HepG2 (cell line): Measurements from ENCODE around the gene DPH1. TPM values are rescaled to one million over a fixed set of nuclear protein-coding genes. Genes with fewer than 3 reads are reported as not detected.

Source experiments
- BHLHE40 ChIP-seq: IDR thresholded peaks from 2 replicates; pipeline ENCODE4 v1.6.1; 2011; ENCODE audit warnings: low read length, improper control_type of control experiment
- CCDC6 ChIP-seq: sonication (generic); formaldehyde crosslinking; IDR thresholded peaks from 2 replicates; pipeline ENCODE4 v1.8.1; 2022; ENCODE audit warnings: mild to moderate bottlenecking, missing genetic modification reagents, moderate library complexity
- ETV5 ChIP-seq: IDR thresholded peaks from 2 replicates; pipeline ENCODE4 v1.6.1; 2018; ENCODE audit warnings: missing biosample characterization, missing genetic modification reagents, inconsistent platforms, borderline replicate concordance
- GABPA ChIP-seq, 2 experiments: IDR thresholded peaks; 2 replicates each; pipeline ENCODE4 v1.6.1; 2011 to 2016; ENCODE audit warnings: low read depth in 2 of 2, low read length in 1 of 2, missing biosample characterization in 1 of 2, missing genetic modification characterization in 1 of 2
- IKZF1 ChIP-seq: fragments of 450-650 bp; IDR thresholded peaks from 2 replicates; pipeline ENCODE4 v1.7.1; 2016
- JDP2 ChIP-seq: sonication (generic); formaldehyde crosslinking; IDR thresholded peaks from 2 replicates; pipeline ENCODE4 v1.8.1; 2022; ENCODE audit warnings: missing genetic modification reagents, borderline replicate concordance
- JUND ChIP-seq: sonication (generic); formaldehyde crosslinking; IDR thresholded peaks from 2 replicates; pipeline ENCODE4 v1.8.0; 2022; ENCODE audit warnings: mild to moderate bottlenecking, missing genetic modification reagents
- KMT2A ChIP-seq: sonication (generic); formaldehyde crosslinking; IDR thresholded peaks from 2 replicates; pipeline ENCODE4 v1.4.0; 2020; ENCODE audit warnings: missing genetic modification reagents
- MXD4 ChIP-seq: IDR thresholded peaks from 2 replicates; pipeline ENCODE4 v1.6.1; 2016; ENCODE audit warnings: mild to moderate bottlenecking, missing biosample characterization, missing genetic modification reagents
- MZF1 ChIP-seq: sonication (generic); formaldehyde crosslinking; IDR thresholded peaks from 2 replicates; pipeline ENCODE4 v1.8.1; 2023; ENCODE audit warnings: mild to moderate bottlenecking, missing genetic modification reagents, borderline replicate concordance
- RFX3 ChIP-seq: IDR thresholded peaks from 2 replicates; pipeline ENCODE4 v1.6.1; 2016; ENCODE audit warnings: missing biosample characterization, missing genetic modification reagents
- SRSF4 ChIP-seq: fragments of 200-400 bp; formaldehyde crosslinking; IDR thresholded peaks from one replicate; pipeline ENCODE4 v1.6.1; 2018; ENCODE audit warnings: mild to moderate bottlenecking, low read depth, low read length, moderate library complexity; ENCODE audit not compliant: poor library complexity, severe bottlenecking
- ZBTB3 ChIP-seq: sonication (generic); formaldehyde crosslinking; IDR thresholded peaks from 2 replicates; pipeline ENCODE4 v1.4.0; 2020; ENCODE audit warnings: low read depth, mild to moderate bottlenecking, moderate library complexity, missing genetic modification reagents, borderline replicate concordance
- ZNF121 ChIP-seq: sonication (generic); formaldehyde crosslinking; IDR thresholded peaks from 2 replicates; pipeline ENCODE4 v1.5.0; 2020; ENCODE audit warnings: mild to moderate bottlenecking, missing genetic modification reagents
- ZNF484 ChIP-seq: sonication (generic); formaldehyde crosslinking; IDR thresholded peaks from 2 replicates; pipeline ENCODE4 v1.5.1; 2020; ENCODE audit warnings: mild to moderate bottlenecking, low read depth, missing genetic modification reagents, borderline replicate concordance
- ZNF605 ChIP-seq: sonication (generic); formaldehyde crosslinking; IDR thresholded peaks from 2 replicates; pipeline ENCODE4 v1.8.0; 2022; ENCODE audit warnings: mild to moderate bottlenecking, missing genetic modification reagents
- ZNF660 ChIP-seq: sonication (generic); formaldehyde crosslinking; IDR thresholded peaks from 2 replicates; pipeline ENCODE4 v1.5.1; 2020; ENCODE audit warnings: mild to moderate bottlenecking, low read depth, missing genetic modification reagents, borderline replicate concordance
- ZNF816 ChIP-seq: sonication (generic); formaldehyde crosslinking; IDR thresholded peaks from 2 replicates; pipeline ENCODE4 v1.8.0; 2022; ENCODE audit warnings: missing genetic modification reagents, mild to moderate bottlenecking, borderline replicate concordance
- polyA plus RNA-seq, 8 experiments: library from polyadenylated mRNA; depleted of rRNA in 3 of 8; stranded (reverse) in 7 of 8; unstranded in 1 of 8; fragments of >200 nt; fragmentation: Illumina TruSeq in 4 of 8; extraction: Trizol in 4 of 8; gene quantifications; 2 replicates each; pipeline versions ENCODE4 v1.2.1 to v1.2.3, GENCODE V29; 2011 to 2016; ENCODE audit warnings: low read depth in 4 of 8, missing spikeins in 1 of 8, mixed read lengths in 1 of 8; ENCODE audit not compliant: insufficient read depth in 1 of 8
- total RNA-seq, 5 experiments: library from RNA; depleted of rRNA; stranded (reverse); fragments of >200 nt; fragmentation: Illumina TruSeq; extraction: Trizol; gene quantifications; 2 replicates each; pipeline ENCODE4 v1.2.3, GENCODE V29; 2016; ENCODE audit warnings: low read depth in 1 of 5
- TF ChIP-seq, protein P1 (sequence below): sonication (generic); formaldehyde crosslinking; IDR thresholded peaks from 2 replicates; pipeline ENCODE4 v1.5.1; 2020; ENCODE audit warnings: mild to moderate bottlenecking, missing genetic modification reagents
- TF ChIP-seq, protein P2 (sequence below): IDR thresholded peaks from 2 replicates; pipeline ENCODE4 v1.6.1; 2016
- TF ChIP-seq, protein P3 (sequence below): IDR thresholded peaks from 2 replicates; pipeline ENCODE4 v1.4.0; 2020; ENCODE audit warnings: mild to moderate bottlenecking, missing genetic modification reagents

Gene DPH1
- total and polyA plus RNA-seq, 2 of the 13 experiments (the other 11 are each of a cell fraction or from before 2014, with no cell fraction given): 25.3 to 42.8 TPM

DNA sequence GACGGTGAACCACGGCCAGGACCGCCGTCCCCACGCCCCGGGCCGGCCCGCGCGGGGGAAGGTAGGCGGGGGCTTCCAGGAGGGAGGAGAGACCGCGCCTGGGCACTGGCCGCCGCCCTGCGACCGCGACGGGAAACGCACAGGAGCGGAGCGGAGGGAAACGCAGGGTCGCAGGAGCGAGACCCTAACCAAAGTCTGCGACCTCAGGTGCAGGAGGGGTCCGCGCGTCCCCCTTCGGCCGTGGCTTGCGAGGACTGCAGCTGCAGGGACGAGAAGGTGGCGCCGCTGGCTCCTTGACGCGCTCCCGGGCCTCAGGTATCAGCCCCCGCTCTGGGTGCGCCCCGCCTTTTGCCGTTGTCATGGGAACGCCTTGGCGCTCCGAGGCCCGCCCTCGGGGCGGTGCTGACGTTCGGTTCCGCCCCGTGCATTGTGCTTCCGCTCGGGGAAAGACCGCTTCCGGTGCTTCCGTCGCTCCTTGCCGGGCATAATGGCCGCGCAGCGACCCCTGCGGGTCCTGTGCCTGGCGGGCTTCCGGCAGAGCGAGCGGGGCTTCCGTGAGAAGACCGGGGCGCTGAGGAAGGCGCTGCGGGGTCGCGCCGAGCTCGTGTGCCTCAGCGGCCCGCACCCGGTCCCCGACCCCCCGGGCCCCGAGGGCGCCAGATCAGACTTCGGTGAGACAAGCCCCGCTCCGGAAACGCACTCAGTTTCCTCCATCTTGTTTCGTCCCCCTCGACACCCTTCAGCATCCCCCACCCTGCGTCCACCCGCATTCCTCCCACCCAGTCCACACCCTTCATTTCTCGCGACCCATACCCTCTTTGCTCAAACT lies 11.8 kb downstream of the DPH1 start, which contains the start of gene OVCA2 (continued):
- no peak for TF ChIP-seq SRSF4
- no peak for TF ChIP-seq ZNF660 (CRISPR knock-in tag)
- peak; percentile 99 for TF ChIP-seq GABPA (IDR thresholded peaks at IDR 0.05; ENCODE audit: low read depth, low read length)
- TF ChIP-seq GABPA (CRISPR knock-in tag; IDR thresholded peaks at IDR 0.05; ENCODE audit: low read depth): peak; percentile 94
- TF ChIP-seq CCDC6 (CRISPR knock-in tag): peak; percentile 56; the same call in 1 of the 2 replicates
- no peak for TF ChIP-seq MZF1
- no peak for TF ChIP-seq MXD4 (CRISPR knock-in tag)
- TF ChIP-seq, protein P1, sequence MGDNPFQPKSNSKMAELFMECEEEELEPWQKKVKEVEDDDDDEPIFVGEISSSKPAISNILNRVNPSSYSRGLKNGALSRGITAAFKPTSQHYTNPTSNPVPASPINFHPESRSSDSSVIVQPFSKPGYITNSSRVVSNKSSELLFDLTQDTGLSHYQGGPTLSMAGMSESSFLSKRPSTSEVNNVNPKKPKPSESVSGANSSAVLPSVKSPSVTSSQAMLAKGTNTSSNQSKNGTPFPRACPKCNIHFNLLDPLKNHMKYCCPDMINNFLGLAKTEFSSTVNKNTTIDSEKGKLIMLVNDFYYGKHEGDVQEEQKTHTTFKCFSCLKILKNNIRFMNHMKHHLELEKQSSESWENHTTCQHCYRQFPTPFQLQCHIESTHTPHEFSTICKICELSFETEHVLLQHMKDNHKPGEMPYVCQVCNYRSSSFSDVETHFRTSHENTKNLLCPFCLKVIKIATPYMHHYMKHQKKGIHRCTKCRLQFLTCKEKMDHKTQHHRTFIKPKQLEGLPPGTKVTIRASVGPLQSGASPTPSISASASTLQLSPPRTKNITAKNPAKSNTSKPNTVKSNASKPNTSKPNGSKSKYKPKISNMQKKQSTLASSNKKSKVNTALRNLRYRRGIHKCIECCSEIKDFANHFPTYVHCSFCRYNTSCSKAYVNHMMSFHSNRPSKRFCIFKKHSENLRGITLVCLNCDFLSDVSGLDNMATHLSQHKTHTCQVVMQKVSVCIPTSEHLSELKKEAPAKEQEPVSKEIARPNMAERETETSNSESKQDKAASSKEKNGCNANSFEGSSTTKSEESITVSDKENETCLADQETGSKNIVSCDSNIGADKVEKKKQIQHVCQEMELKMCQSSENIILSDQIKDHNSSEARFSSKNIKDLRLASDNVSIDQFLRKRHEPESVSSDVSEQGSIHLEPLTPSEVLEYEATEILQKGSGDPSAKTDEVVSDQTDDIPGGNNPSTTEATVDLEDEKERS (CRISPR knock-in tag): no peak
- TF ChIP-seq, protein P2, sequence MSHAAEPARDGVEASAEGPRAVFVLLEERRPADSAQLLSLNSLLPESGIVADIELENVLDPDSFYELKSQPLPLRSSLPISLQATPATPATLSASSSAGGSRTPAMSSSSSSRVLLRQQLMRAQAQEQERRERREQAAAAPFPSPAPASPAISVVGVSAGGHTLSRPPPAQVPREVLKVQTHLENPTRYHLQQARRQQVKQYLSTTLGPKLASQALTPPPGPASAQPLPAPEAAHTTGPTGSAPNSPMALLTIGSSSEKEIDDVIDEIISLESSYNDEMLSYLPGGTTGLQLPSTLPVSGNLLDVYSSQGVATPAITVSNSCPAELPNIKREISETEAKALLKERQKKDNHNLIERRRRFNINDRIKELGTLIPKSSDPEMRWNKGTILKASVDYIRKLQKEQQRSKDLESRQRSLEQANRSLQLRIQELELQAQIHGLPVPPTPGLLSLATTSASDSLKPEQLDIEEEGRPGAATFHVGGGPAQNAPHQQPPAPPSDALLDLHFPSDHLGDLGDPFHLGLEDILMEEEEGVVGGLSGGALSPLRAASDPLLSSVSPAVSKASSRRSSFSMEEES: 0 out of 2 replicates have a peak, but pooled peaks have one; percentile 21
- TF ChIP-seq, protein P3, sequence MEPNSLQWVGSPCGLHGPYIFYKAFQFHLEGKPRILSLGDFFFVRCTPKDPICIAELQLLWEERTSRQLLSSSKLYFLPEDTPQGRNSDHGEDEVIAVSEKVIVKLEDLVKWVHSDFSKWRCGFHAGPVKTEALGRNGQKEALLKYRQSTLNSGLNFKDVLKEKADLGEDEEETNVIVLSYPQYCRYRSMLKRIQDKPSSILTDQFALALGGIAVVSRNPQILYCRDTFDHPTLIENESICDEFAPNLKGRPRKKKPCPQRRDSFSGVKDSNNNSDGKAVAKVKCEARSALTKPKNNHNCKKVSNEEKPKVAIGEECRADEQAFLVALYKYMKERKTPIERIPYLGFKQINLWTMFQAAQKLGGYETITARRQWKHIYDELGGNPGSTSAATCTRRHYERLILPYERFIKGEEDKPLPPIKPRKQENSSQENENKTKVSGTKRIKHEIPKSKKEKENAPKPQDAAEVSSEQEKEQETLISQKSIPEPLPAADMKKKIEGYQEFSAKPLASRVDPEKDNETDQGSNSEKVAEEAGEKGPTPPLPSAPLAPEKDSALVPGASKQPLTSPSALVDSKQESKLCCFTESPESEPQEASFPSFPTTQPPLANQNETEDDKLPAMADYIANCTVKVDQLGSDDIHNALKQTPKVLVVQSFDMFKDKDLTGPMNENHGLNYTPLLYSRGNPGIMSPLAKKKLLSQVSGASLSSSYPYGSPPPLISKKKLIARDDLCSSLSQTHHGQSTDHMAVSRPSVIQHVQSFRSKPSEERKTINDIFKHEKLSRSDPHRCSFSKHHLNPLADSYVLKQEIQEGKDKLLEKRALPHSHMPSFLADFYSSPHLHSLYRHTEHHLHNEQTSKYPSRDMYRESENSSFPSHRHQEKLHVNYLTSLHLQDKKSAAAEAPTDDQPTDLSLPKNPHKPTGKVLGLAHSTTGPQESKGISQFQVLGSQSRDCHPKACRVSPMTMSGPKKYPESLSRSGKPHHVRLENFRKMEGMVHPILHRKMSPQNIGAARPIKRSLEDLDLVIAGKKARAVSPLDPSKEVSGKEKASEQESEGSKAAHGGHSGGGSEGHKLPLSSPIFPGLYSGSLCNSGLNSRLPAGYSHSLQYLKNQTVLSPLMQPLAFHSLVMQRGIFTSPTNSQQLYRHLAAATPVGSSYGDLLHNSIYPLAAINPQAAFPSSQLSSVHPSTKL: peak; percentile 45; the same call in 1 of the 2 replicates
- TF ChIP-seq ZNF605 (CRISPR knock-in tag): peak; percentile 79; the same call in 1 of the 2 replicates
- TF ChIP-seq KMT2A (CRISPR knock-in tag): peak; percentile 69; the same call in 1 of the 2 replicates
- no peak for TF ChIP-seq JUND (CRISPR knock-in tag)
- no peak for TF ChIP-seq JDP2 (CRISPR knock-in tag)
- no peak for TF ChIP-seq ZBTB3 (CRISPR knock-in tag)
- TF ChIP-seq ETV5 (CRISPR knock-in tag): peak; percentile 94
- TF ChIP-seq IKZF1: no peak
- TF ChIP-seq ZNF121 (CRISPR knock-in tag): no peak
- no peak for TF ChIP-seq ZNF484
- no peak for TF ChIP-seq ZNF816
- peak; percentile 98 for TF ChIP-seq RFX3 (CRISPR knock-in tag)
- TF ChIP-seq BHLHE40: no peak
